GM20431 (cell line): ENCODE results near the gene RIPOR2.

ENCODE experiments used
- in situ Hi-C: fragments of 300-500 bp; cut with MseI, MboI; formaldehyde crosslinking; loops from one replicate; pipeline ENCODE4 v1.15.0; 2020; ENCODE audit warnings: low sequenced_read_pairs; ENCODE audit not compliant: unreplicated experiment

The RIPOR2 gene

GRCh38 chr6:24856246-24856599 is 79.5 kb downstream of the RIPOR2 start:
- in situ Hi-C loops, result loop anchor here (10.0 kb wide), 1 partner anchor 139 kb away; no protein-coding TSS in a partner anchor

GRCh38 chr6:24855395-24856245 is 80.1 kb downstream of the RIPOR2 start:
- in situ Hi-C loops, result loop anchor here (10.0 kb wide), 1 partner anchor 139 kb away; no protein-coding TSS in a partner anchor

- in situ Hi-C loops, result loop anchor here (10.0 kb wide), 1 partner anchor 141 kb away; no protein-coding TSS in a partner anchor
Measured at GRCh38 chr6:24854077-24854666, 81.6 kb downstream of the RIPOR2 start.

GRCh38 chr6:24851086-24851485 is 84.7 kb downstream of the RIPOR2 start:
- in situ Hi-C loops, result loop anchor here (10.0 kb wide), 1 partner anchor 144 kb away; no protein-coding TSS in a partner anchor

- in situ Hi-C loops, result loop anchor here (10.0 kb wide), 1 partner anchor 145 kb away; no protein-coding TSS in a partner anchor
Measured at GRCh38 chr6:24849713-24850112, 86.0 kb downstream of the RIPOR2 start.

GRCh38 chr6:24848461-24848860 is 87.3 kb downstream of the RIPOR2 start:
- in situ Hi-C loops, result no loop called here

GRCh38 chr6:24847402-24847801 is 88.4 kb downstream of the RIPOR2 start:
- in situ Hi-C loops, result no loop called here

- in situ Hi-C loops, result no loop called here
Measured at GRCh38 chr6:24845578-24845977, 90.2 kb downstream of the RIPOR2 start.

- in situ Hi-C loops, result no loop called here
Measured at GRCh38 chr6:24844903-24845302, 90.9 kb downstream of the RIPOR2 start.

GRCh38 chr6:24844061-24844460 is 91.7 kb downstream of the RIPOR2 start:
- in situ Hi-C loops, result no loop called here

GRCh38 chr6:24840187-24840586 is 95.6 kb downstream of the RIPOR2 start:
- in situ Hi-C loops, result no loop called here

GRCh38 chr6:24838994-24839393 is 96.8 kb downstream of the RIPOR2 start:
- in situ Hi-C loops, result no loop called here

- in situ Hi-C loops, result no loop called here
Measured at GRCh38 chr6:24838081-24838480, 97.7 kb downstream of the RIPOR2 start.

- in situ Hi-C loops, result no loop called here
Measured at GRCh38 chr6:24836109-24836508, 99.7 kb downstream of the RIPOR2 start.

- in situ Hi-C loops, result no loop called here
Measured at GRCh38 chr6:24833711-24834386, 101.9 kb downstream of the RIPOR2 start.

GRCh38 chr6:24832794-24833193 is 103.0 kb downstream of the RIPOR2 start:
- in situ Hi-C loops, result no loop called here

- in situ Hi-C loops, result no loop called here
Measured at GRCh38 chr6:24831771-24832716, 103.7 kb downstream of the RIPOR2 start.

GRCh38 chr6:24829657-24830056 is 106.1 kb downstream of the RIPOR2 start:
- in situ Hi-C loops, result no loop called here

GRCh38 chr6:24827970-24828369 is 107.8 kb downstream of the RIPOR2 start:
- in situ Hi-C loops, result no loop called here

- in situ Hi-C loops, result no loop called here
Measured at GRCh38 chr6:24827162-24827561, 108.6 kb downstream of the RIPOR2 start.
